NCI-H2029 treated with DMSO at 0.1 percent for 48 hours (cell line): ENCODE data around the gene TXNRD2.
A peak's percentile ranks its signal among the peaks of the same experiment; 100 is the strongest.

Source experiments
- DNase-seq: peaks from one replicate; lab custom pipeline; 2025; lab: John Stamatoyannopoulos, UW

The TXNRD2 gene

GRCh38 chr22:19875531-19876313 lies 65.9 kb downstream of the TXNRD2 start:
- no peak for DNase-seq

- DNase-seq, result no peak
These were observed 66.5 kb downstream of the TXNRD2 start for GRCh38 chr22:19875061-19875530.

GRCh38 chr22:19874307-19875060 lies 67.1 kb downstream of the TXNRD2 start:
- DNase-seq, result no peak

DNA sequence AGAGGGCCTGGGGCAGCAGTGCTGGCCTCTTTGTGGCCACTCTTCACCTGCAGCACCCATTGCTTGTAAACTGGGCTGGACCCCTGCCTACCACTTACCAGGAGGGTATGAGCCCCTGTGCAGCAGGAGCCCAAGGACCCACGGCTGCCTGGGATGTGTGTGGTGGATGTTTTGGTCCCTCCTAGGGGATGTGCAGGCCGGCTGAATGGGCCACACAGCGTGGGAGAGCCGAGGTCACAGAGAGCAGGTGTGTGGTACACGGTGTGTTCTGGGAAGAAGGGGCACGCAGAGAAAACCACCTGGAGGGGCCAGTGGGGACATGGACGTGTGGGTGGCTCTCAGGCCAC lies 67.7 kb downstream of the TXNRD2 start:
- DNase-seq, result no peak

DNA sequence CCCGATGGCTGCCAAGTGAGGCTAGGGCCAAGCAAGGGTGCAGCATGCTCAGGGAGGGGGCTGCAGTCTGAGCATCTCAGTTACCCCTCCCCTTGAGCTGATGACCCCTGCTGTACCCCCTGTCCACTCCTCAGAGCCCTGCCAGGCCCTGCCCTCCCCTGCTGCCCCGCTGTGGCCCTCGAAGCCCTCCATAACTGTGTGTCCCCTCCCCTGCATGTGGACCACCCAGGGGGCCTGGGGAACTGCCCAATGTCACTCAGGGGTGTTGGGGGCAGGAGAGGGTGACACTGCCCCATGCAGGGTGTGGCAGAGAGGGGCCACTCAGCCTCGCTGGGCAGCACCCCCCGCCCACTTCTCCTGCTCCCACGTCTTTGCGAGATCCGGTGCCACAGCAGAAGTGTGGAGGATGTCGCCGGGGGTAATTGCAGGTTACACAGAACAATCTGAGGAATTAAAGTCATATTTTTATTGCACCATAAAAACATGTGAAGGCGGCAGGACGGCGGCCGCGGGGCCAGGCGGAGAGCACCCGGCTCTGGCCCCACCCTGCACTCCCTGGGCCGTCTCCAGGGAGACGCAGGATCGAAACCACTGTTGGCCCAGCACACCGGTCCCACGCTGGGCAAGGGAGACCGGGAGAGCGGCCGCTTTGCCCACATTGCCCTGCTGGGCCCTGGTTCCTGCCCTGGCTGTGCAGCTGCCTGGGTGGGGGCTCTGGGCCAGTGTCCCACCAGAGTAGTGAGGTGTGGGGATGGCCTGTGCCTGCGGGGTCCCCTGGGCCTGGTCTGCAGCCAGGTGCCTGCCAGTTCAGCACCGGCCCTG lies 68.3 kb downstream of the TXNRD2 start:
- no peak for DNase-seq

GRCh38 chr22:19872779-19873137 lies 68.9 kb downstream of the TXNRD2 start:
- DNase-seq, result peak; percentile 43

- DNase-seq, result no peak
These were observed 69.5 kb downstream of the TXNRD2 start for GRCh38 chr22:19871845-19872778.

DNA sequence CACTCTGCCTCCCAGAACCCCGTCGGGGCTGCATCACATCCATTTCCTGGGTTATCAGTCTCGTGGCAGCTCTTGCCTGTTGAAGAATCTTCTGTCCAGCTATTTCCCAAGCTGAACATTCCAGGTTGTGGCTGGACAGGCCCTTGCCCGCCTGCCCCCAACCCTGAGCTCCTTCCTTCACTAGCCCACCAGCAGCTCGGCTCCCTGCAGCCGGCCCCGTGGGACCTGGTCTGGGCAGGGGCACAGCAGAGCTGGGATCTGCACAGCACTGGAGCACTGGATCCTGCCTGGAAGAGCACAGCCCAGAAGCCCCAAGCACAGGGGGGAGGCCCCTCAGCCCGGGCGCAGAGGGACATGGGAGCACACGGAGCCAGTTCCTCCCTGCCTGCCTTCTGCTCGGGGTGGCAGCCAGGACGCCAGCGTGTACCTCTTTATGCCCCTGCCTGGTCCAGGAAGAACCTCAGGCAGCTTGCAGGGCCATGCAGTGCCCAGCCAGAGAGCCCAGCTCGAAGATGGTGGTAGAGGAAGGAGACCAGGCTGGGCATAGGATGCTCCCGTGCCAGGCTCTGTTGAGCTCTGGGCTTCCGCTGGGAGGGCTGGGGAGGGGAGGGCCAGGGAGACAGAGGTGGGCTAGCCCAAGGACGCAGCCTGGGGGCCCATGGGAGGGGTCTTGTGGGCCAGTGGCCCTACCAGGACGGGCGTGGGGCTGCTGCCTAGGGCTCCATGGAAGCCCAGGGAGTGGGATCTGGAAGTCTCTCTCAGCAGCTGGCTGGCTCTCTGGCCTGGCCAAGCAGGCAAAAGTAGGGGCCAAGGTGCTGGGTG lies 70.4 kb downstream of the TXNRD2 start:
- no peak for DNase-seq

- no peak for DNase-seq
These were observed 71.2 kb downstream of the TXNRD2 start for GRCh38 chr22:19870153-19871022.

- DNase-seq, result no peak
These were observed 72.0 kb downstream of the TXNRD2 start for GRCh38 chr22:19869497-19870152.

DNA sequence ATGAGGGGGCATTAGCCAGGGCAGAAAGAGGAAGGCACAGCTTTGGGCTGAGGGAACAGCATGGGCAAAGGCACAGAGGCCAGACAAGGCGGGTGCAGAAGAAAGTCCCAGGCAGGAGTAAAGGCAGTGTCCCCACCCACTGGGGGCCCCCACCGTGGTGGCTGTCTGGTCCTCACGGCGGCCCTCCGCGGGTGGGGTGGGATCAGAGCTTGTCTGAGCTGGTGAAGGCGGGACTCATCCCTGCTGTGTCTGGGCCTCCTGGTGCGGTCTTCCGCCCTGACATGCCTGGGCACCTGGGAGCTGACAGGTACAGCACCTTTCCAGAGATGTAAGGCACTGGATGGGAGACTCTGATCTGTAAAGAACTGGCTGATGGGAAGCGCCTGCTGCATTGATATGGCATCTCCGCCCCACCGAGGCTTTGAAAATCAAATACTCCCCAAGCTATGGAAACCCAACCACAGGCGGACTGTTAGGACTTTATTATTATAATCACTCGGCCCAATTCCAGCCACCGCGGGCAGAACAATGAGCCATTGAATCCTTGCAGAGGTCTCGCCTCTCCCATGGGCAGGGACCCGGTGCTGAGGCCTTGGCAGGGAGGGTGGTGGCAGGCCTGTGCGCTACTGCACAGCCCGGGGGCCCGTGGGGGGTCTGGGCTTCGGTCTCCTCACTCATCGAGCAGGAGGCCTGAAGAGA lies 72.7 kb downstream of the TXNRD2 start:
- no peak for DNase-seq

DNA sequence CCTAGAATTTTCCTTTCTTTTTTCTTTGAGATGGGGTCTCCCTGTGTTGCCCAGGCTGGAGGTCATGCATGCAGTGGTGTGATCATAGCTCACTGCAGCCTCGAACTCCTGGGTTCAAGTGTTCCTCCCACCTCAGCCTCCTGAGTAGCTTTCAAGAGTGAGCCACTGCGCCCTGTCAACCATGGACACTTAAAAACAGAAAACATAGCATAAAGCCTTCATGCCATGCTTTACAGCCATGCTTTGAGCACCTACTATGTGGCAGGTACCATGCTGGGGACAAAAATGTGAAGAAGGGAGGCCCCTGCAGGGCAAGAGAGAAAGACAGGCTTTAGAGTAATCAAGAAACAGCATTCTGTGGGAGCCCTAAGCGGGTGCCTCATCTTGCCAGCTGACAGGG lies 73.3 kb downstream of the TXNRD2 start:
- DNase-seq, result no peak

DNA sequence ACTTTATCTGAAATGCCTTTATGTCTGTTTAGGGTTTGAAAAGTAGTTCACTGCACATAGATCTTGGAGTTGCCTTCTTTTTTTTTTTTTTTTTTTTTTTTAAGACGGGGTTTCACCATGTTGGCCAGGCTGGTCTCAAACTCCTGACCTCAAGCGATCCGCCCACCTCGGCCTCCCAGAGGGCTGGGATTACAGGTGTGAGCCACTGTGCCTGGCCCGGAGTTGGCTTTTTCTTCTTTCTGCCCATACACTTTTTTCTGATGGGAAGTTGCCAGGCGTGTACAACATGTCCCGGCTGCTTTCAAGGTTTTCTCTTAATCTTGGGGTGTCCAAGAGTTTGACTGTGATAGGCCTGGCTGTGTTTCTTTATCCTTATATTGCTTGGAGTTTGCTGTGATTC lies 74.0 kb downstream of the TXNRD2 start:
- DNase-seq, result no peak

- DNase-seq, result no peak
These were observed 75.0 kb downstream of the TXNRD2 start for GRCh38 chr22:19866665-19867009.

- DNase-seq, result no peak
These were observed 76.3 kb downstream of the TXNRD2 start for GRCh38 chr22:19865141-19865829.

DNA sequence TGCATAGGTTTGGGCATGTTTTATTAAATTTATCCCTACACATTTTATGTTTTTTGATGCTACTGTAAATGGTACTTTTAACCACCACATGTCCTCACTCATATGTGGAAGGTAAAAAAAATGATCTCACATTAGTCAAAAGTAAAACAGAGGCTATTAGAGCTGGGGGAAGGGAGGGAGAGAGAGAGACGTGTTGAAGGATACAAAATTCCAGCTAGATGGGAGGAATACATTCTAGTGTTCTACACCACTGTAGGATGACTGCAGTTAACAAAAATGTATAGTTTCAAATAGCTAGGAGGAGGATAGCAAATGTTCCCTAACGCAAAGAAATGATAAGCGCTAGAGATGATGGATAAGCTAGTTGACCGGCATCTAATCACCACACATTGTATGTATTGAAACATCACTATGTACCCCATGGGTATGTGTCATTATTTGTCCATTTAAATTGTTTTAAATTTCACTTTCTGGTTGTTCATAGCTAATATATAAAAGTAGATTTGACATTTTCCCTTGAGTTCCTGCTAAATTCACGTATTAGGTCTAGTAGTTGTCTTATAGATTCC lies 77.0 kb downstream of the TXNRD2 start:
- DNase-seq, result no peak

DNA sequence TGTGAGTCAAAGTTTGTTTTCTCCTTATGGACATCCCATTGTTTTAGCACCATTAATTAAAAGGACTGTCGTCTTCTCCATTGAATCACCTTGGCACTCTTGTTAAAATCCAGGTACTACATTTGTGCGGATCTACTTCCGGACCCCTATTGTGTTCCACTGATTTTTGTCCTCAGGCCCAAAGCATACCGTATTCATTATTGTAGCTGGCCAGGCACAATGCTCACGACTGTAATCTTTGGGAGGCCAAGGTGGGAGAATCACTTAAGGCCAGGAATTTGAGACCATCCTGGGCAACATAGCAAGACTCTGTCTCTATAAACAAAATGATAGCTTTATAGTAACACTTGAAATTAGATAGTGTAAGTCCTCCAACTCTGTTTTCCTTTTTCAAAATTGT lies 78.0 kb downstream of the TXNRD2 start:
- no peak for DNase-seq
